Activated CD8-positive, alpha-beta memory T cell treated with anti-CD3 and anti-CD28 coated beads, Interleukin-2, amount 50 U/mL, for 48 hours (primary cell): Measurements from ENCODE around the gene SLC13A2.

Experiments used
- DNase-seq: peaks from one replicate; pipeline ENCODE4 v3.0.0-alpha.2; 2020

Gene SLC13A2

DNA sequence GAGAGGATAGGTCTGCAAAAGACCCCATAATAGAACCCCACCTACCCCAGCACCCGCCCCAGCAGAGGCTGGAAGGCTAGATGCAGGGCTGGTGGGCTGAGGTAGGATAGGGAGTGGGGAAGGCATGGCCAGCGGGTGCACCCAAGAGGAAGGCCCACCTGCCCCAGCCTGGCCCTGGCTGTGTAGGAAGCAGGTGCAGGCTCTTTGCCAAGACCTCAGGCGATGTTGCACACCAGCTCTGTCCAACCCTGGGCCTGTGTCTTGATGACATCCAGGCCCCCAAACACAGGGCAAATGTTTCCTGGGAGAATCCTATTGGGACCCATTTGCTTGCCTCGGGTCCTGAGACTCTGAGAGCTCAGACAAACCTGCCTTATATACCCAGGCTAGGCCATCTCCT lies 66.8 kb downstream of the SLC13A2 start:
- DNase-seq: no peak

- no peak for DNase-seq
These were observed 68.0 kb downstream of the SLC13A2 start for GRCh38 chr17:28541439-28541838.

DNA sequence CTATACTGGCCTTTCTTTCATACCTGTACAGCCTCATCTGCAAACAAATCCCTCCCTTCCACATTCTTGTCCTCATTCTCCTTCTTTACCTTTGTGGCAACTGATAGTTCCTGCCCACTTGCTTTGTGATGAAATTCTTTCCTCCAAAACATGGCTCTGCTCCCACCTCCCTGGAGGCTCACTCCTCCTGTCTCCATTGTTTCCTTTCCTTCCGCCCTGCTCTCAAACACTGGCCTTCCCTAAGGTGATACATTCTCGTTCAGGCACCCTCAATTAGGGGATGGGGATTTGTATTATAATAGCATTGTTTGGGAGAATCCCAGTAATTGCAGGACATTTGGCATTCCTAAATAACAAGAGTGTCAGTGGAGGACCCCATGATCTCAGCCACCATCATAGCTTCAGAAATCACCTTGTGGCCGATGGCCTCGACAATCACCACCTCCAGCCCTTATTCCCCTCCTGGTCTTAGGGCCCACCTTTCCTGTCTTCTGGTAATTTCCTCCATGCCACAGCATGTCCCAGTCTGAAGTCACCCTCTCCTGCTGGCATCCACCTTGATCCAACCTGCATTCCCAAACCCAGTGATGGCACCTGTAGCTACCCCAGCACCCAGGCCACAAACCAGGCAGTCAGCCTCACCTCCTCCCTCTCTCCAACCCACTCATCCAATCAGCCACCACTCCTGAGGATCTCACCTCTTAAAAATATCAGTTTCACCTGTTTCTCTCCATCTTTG lies 71.1 kb downstream of the SLC13A2 start:
- DNase-seq: no peak

- DNase-seq: no peak
These were observed 71.7 kb downstream of the SLC13A2 start for GRCh38 chr17:28545141-28545503.

DNA sequence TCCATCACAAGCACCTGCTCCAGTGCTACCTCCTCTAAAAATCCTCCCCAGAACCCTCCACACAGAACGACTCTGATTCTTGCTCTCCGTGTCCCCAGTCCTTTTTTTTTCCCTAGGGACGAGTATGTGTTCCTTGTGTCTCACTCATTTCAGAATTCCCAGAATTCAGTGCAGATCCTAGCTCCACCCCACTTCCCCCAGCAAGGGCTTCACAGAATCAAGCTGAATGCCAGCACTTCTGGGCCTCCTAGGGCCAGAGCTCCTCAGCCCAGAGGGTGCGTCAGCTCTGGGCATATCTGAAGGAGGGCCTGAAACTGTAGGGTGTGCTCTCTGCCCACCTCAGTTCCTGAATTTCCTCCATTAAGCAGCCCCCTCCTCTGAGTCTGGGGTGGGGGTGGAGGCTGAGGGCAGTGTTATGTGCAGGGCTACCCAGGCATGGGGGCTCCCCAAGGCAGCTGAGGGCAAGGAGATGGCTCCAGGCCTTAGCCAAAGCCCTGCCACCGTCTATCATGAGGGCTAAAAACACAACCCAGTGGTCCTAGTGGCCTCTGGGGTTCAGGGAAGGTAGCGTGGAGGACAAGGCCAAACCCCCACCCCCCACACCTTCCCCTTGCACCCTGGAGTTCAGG lies 72.5 kb downstream of the SLC13A2 start:
- no peak for DNase-seq

DNA sequence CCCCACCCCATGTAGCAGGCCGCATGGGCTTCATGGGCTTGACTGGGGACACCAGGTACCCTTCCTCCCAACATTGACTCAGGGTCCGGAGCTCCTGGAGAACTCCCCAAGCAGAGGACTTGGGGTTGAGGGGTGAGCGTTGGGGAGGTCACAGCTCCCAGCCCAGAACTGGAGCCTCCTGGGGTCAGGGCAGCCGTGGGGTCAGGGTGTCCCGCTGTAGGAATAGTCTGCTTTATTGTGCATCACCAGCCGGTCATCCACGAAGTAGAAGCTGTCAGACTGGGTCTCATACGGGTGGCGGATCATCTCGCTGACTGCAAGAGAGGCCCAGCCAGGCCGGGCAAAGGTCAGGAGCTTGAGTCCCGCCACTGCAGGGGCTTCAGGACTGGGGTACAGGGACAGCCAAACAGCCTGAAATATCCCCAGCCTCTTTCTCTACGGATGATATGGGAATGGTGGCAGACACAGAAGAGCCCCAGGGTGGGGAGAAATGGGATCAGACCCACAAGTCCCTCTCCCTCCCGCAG lies 73.7 kb downstream of the SLC13A2 start:
- no peak for DNase-seq
